ENCODE results near the gene ANKEF1. TPM values are rescaled to one million over a fixed set of nuclear protein-coding genes. Genes with fewer than 3 reads are reported as not detected.

Gene ANKEF1
- total RNA-seq, 1 experiment from 2014 or later: 5.6 TPM

- BruUV-seq (replicated peaks): no TSS peak
- H3K36me3 Mint-ChIP-seq (ENCODE audit: insufficient read depth, unreplicated experiment): peaks cover 33% of the 10 kb centered on the region
- no peaks in the 10 kb centered on the region for H3K9me3 Mint-ChIP-seq (ENCODE audit: unreplicated experiment)
- ChIA-PET CTCF (interaction anchor here (1.6 kb wide), 1 partner anchor 31 kb away, joined by 5 read pairs; no protein-coding TSS in a partner anchor), POLR2A (interaction anchor here (1.1 kb wide), 1 partner anchor 18 kb away, joined by 3 read pairs; no protein-coding TSS in a partner anchor)
- H3K4me1 Mint-ChIP-seq (ENCODE audit: insufficient read depth, unreplicated experiment): peaks cover 7% of the 10 kb centered on the region
- DNase-seq (ENCODE audit: unreplicated experiment): no peak
- intact Hi-C loops (cut with micrococcal nuclease): no loop called here
- no peak overlapping the region for H3K4me3 Mint-ChIP-seq (ENCODE audit: unreplicated experiment)
- H3K27ac Mint-ChIP-seq (ENCODE audit: low read depth, unreplicated experiment): no peak overlapping the region
- H3K27me3 Mint-ChIP-seq (ENCODE audit: insufficient read depth, unreplicated experiment): no peaks in the 10 kb centered on the region
- no peak for TF ChIP-seq CTCF (IDR thresholded peaks at IDR 0.05; ENCODE audit: unreplicated experiment)
These were observed 24.2 kb downstream of the ANKEF1 start for GRCh38 chr20:10059006-10059405.

DNA sequence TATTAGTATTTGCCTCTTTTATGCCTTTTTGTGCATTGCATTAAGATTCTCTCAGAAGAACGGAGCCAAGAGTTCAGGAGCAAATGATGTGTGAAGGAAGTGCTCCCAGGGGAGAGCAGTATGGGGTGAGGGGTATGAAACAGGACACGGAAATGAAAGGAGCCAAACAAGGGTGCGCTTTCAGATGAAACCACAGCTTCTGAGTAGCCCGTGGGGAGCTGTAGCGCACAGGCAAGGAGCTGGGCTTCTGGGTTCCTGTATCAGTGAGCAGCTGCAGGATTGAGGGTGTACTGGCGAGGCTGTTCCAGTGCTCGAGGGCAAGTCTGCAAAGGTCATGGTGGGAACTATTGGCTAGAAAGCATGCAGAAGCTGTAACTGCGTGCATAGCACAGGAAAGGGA, 25.4 kb downstream of the ANKEF1 start:
- no peak overlapping the region for H3K4me3 Mint-ChIP-seq (ENCODE audit: unreplicated experiment)
- TF ChIP-seq CTCF (IDR thresholded peaks at IDR 0.05; ENCODE audit: unreplicated experiment): no peak
- H3K36me3 Mint-ChIP-seq (ENCODE audit: insufficient read depth, unreplicated experiment): peaks cover 25% of the 10 kb centered on the region
- CTCF ChIA-PET: interaction anchor here (0.7 to 1.6 kb wide), 2 partner anchors 30 to 62 kb away, joined by 3 to 5 read pairs; no protein-coding TSS in a partner anchor
- peaks cover 16% of the 10 kb centered on the region for H3K4me1 Mint-ChIP-seq (ENCODE audit: insufficient read depth, unreplicated experiment)
- no peaks in the 10 kb centered on the region for H3K9me3 Mint-ChIP-seq (ENCODE audit: unreplicated experiment)
- DNase-seq (ENCODE audit: unreplicated experiment): no peak
- BruUV-seq (replicated peaks): no TSS peak
- POLR2A ChIA-PET: no interaction called here
- no peaks in the 10 kb centered on the region for H3K27me3 Mint-ChIP-seq (ENCODE audit: insufficient read depth, unreplicated experiment)
- no peak overlapping the region for H3K27ac Mint-ChIP-seq (ENCODE audit: low read depth, unreplicated experiment)
- intact Hi-C loops (cut with micrococcal nuclease): no loop called here

DNA sequence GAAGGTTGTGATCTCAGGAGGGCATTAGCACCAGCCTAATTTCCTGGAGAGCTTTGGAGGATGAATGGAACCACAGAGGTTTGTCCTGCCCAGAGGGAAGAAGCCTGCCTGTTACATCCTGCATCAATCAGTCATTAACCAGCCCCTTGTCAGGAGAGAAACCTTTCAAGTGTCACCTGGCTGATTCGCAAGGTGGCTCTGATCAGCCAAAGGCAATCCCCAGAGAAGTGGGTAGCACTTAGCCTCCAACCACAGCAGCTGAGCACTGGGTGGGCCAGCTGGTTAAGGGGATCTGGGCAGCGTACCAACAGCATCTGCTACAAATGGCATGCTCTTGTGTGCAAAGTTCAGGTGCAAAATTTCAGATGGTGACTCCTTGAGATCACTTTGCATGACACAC, 26.9 kb downstream of the ANKEF1 start:
- TF ChIP-seq CTCF (IDR thresholded peaks at IDR 0.05; ENCODE audit: unreplicated experiment): no peak
- H3K36me3 Mint-ChIP-seq (ENCODE audit: insufficient read depth, unreplicated experiment): peaks cover 11% of the 10 kb centered on the region
- ChIA-PET POLR2A (interaction anchor here (0.6 kb wide), 1 partner anchor 357 kb away, joined by 3 read pairs; no protein-coding TSS in a partner anchor), CTCF (interaction anchor here (0.9 to 1.5 kb wide), 2 partner anchors 29 to 83 kb away, joined by 4 read pairs; no protein-coding TSS in a partner anchor)
- H3K4me1 Mint-ChIP-seq (ENCODE audit: insufficient read depth, unreplicated experiment): peaks cover 19% of the 10 kb centered on the region
- no TSS peak for BruUV-seq (replicated peaks)
- H3K27ac Mint-ChIP-seq (ENCODE audit: low read depth, unreplicated experiment): no peak overlapping the region
- intact Hi-C loops (cut with micrococcal nuclease): no loop called here
- H3K27me3 Mint-ChIP-seq (ENCODE audit: insufficient read depth, unreplicated experiment): no peaks in the 10 kb centered on the region
- no peak overlapping the region for H3K4me3 Mint-ChIP-seq (ENCODE audit: unreplicated experiment)
- DNase-seq (ENCODE audit: unreplicated experiment): no peak
- H3K9me3 Mint-ChIP-seq (ENCODE audit: unreplicated experiment): no peaks in the 10 kb centered on the region

DNA sequence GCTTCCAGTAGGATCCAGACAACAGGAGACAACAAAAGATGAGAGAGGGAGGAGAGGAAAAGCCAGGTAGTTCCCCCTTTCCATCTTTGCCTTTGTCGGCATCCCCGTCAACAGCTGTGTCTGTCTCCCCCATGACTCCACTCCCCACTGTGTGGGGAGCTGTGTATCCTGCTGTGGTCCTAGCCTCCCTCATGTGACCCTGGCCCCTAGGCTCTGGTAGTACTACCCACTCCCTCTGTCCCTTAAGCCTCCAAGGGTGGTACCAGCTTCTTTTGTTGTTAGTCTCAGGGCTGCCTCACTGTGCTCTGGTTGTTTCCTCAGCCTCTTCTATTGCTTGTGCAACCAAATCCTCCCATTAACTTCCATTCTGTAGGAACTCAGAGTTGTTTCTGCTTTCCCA, 28.7 kb downstream of the ANKEF1 start:
- DNase-seq (ENCODE audit: unreplicated experiment): no peak
- ChIA-PET CTCF (interaction anchor here (0.6 to 1.0 kb wide), 2 partner anchors 14 to 446 kb away, joined by 3 to 5 read pairs; no protein-coding TSS in a partner anchor), POLR2A (interaction anchor here (2.2 kb wide), 1 partner anchor 10 kb away, joined by 6 read pairs; no protein-coding TSS in a partner anchor)
- H3K27ac Mint-ChIP-seq (ENCODE audit: low read depth, unreplicated experiment): no peak overlapping the region
- no peaks in the 10 kb centered on the region for H3K9me3 Mint-ChIP-seq (ENCODE audit: unreplicated experiment)
- H3K4me1 Mint-ChIP-seq (ENCODE audit: insufficient read depth, unreplicated experiment): peaks cover 19% of the 10 kb centered on the region
- TF ChIP-seq CTCF (IDR thresholded peaks at IDR 0.05; ENCODE audit: unreplicated experiment): no peak
- H3K27me3 Mint-ChIP-seq (ENCODE audit: insufficient read depth, unreplicated experiment): no peaks in the 10 kb centered on the region
- no TSS peak for BruUV-seq (replicated peaks)
- no peaks in the 10 kb centered on the region for H3K36me3 Mint-ChIP-seq (ENCODE audit: insufficient read depth, unreplicated experiment)
- no peak overlapping the region for H3K4me3 Mint-ChIP-seq (ENCODE audit: unreplicated experiment)
- intact Hi-C loops (cut with micrococcal nuclease): no loop called here

Data from MCF 10A (cell line).